HG03196 (cell line): Measurements from ENCODE around the gene SYT1.
"Not testable (repeated sequence)": the region's sequence is repeated elsewhere in the genome, so short reads cannot be mapped to it uniquely, and the experiment has no call there.

ENCODE experiments used
- ATAC-seq: cut with Tn5 transposase; IDR thresholded peaks from one replicate; pipeline ENCODE4 v1.9.1; 2021; ENCODE audit not compliant: unreplicated experiment

The SYT1 gene

DNA sequence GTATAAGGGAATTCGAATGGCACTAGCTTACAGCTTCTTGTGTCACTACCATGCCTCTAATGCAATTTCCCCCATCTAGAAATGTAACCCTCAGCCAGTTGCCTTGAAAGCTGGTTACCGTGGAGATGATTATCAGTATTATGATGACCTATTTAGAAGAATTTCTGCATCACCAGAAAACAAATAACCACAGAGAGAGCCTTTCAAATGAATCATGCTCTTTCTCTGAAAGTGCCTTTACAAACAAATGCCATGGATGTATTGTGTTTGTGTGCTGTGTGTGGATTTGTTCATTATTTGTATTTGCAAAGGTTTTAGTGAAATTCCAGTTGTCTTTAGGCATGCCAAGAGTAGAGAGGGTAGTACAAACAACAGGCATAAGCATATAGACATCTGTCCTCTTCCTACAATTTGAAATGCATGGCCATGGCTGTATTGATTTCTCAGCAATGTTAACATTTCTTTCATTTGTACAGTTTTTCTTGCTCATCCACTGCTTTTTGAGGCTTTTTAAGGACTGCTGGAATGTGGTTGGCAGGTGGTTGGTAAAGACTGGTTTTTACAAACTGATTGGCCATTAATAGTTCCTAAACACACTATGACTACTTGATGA is 559.6 kb downstream of the SYT1 start:
- no peak for ATAC-seq

DNA sequence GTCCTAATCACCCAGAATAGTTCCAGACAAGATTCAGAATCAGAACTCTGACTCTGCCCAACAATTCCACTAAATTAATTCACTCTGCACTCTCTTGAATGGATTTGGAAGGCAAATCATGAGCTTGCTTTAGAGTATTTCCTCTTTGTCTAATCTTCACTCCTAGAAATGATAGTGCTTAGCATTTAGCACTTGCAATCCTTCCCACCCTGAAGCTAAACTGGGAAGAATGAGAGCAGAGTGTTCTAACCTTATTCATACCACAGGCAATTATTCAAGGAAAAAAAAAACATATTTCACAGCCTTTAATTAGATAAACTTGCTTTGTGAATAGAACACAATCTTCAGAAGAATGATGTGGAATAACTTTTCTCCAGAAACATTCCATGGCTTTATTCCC is 561.5 kb downstream of the SYT1 start:
- ATAC-seq, result no peak

DNA sequence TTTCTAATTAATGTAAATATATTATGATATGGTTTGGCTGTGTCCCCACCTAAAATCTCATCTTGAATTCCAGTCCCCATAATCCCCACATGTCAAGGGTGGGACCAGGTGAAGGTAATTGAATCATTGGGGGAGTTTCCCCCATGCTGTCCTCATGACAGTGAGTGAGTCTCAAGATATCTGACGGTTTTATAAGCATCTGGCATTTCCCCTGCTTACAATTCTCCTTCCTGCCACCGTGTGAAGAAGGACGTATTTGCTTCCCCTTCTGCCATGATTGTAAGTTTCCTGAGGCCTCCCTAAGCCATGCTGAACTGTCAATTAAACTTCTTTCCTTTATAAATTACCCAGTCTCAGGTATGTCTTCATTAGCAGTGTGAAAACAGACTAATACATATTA is 562.2 kb downstream of the SYT1 start:
- ATAC-seq, result not testable (repeated sequence)

DNA sequence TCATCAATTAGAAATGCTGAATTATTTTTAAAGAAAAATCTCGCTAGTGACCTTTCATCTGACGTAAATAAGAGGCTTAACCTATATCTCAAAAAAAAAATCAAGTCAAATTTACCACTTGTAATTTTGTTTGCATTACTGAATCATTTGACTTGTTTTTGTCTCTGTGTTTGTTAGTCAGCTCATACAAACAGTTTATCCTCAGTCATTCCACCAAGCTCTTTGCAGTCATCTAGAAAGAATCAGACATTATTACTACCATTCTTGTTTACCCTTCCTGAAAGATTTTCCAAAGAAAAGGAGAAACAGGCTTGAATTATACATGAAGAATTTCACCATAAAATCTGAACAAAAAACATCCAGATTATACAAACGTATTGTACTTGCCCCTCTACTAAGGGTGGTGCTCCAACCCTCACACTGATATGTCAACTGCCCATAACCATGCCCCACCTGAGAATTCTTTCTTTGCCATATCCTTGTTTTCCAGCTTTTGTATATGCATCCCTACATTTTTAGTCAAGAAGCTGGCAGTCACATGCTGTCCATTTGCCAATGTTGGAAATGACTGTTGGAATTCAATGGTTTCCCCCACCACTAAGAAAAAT is 569.0 kb downstream of the SYT1 start:
- no peak for ATAC-seq

DNA sequence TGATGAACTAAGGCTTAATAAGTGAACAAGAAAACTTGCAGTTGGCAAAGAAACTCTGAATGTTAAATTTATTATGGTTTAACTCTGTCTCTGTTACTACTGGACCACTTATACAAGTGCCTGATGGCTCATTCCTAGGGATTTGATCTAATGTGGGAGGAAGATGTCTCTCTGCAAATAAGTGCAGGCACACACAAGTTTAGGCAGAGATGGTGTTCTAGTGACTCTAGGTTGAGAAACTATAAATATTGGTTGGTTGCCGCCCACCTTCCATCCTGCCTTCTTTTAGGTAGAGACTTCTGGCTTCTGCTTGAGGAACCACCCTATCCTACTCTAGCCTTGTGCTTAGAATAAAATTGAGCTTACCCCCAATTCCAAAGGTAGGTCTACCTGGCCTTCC is 570.0 kb downstream of the SYT1 start:
- ATAC-seq, result no peak

DNA sequence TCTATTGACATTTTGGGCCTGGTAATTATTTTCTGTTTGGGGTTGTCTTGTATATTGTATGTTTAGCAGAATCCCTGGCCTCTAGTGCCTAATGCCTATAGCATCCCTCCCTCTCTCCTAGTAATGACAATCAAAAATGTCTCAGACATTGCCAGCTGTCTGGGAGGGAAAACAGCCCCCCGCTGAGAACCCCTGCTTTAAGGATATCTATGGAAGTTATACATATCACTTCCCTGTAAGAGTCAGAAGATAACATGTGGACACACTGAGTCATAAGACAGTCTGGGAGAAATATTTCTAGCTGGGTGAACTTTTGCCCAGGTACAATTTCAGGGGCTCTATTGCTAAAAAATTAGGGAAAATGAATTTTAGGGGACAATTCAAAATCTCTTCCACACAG is 571.2 kb downstream of the SYT1 start:
- no peak for ATAC-seq

DNA sequence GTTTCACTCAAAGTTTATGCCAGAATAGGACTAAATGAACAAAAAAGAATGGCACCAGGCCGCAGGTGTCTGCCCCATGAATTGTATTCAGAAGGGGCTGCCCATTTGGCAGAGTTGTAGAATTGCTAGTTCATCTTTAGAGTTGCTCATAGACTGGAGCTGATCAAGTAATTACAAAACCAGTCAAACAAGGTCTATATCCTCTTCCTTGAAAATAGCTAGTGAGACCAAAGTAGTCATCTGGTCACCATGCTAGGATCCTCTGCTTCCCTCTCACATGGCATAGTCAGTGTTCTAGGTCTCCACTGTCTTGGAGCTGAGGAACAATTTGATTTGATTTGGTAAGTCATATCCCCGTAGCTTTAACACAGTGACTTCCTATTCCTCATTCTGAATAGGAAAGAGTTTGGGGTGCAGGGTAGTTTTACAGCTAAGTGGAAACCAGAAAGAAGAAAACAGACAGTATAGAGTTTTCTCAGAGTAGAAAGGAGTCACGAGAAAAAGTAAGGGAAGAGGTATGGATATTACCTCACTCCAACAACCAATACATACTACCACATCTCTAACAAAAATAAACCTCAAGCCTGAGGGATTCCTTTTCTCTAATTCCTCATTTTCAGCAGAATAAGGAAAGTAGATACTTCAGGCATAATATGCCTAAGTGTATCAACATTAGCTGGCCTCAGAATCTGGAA is 574.1 kb downstream of the SYT1 start:
- ATAC-seq, result no peak

DNA sequence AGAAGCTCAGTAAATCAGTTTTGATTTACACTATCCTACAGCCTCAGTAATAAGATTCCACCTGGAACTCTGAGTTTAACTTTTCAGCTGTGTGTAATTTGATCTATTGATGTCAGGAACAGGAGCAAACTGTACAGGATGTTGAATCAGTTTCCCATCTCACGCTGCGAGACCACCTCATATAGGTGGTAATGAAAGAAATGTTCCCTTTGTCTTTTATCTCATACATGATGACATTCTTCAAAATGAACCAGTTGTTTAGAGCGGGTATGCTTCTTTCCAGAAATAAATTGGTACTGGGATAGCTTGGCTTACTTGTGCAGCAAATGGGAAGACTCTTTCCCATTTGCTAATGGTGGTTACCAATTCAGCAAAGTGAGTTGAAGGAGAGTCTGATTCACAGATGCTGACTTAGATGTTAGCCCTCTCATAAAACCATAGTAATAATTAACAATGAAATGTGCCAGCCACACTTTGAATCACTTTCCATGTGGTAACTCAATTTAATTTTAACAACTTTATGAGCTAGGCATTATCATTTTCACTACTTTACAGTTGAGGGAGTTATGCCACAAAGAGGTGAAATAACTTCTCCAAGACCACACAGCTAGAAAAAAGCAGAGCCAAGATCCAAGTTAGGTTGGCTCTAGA is 574.7 kb downstream of the SYT1 start:
- ATAC-seq, result no peak

DNA sequence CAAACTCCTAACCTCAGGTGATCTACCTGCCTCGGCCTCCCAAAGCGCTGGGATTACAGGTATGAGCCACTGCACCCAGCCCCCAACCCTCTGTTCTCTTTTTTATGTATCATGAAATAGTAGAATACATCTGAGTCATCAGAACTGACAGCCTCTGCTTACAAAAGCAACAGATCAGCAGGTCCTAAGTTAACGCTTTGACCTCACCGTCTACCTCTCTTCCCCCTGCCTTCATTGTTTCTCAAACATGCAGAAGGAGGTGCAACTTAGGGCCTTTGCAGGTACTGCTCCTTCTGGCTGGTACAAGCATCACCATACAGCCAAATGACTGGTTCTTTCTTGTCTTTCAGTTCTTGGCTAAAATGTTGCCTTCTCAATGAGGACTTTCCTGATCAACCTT is 577.0 kb downstream of the SYT1 start:
- no peak for ATAC-seq

DNA sequence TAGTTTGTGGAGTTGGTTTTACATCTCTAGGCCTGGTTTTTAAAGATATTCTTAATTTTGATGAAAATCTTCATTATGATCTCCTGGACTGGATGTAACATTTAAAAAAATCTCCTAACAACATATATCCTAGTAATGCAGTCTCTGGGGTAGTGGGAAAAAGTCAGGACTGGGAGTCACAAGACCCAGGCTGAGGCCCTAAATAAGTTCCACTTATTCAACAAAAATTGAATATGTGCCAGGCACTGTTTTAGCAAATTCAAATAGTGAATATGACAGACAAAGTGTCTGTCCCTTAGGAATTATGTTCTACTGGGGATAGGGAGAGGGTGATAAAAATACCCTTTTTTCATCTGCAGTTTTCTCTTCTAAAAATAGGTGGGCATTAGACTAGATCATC is 577.8 kb downstream of the SYT1 start:
- no peak for ATAC-seq

DNA sequence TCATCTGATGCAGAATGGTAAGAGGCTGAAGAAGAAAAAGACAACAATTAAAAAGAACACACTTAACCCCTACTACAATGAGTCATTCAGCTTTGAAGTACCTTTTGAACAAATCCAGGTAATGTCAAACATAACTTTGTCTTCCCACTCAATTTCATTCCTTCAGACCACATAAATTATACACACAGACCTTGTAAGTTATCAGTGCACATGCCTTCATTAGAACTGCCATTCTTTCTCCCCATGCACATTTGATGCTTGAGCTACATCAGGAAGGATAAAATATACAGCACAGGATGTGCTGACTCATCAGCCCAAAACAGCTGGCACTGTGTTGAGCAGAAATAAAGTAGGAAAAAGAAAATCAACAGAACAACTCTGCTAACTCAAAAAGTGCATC is 579.5 kb downstream of the SYT1 start:
- ATAC-seq, result no peak

DNA sequence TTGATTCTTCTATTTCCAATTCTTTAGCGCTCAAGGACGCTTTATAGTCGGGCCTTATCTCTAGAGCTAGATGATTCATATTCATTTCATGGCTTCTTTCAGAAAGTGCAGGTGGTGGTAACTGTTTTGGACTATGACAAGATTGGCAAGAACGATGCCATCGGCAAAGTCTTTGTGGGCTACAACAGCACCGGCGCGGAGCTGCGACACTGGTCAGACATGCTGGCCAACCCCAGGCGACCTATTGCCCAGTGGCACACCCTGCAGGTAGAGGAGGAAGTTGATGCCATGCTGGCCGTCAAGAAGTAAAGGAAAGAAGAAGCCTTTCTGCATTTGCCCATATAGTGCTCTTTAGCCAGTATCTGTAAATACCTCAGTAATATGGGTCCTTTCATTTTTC is 584.2 kb downstream of the SYT1 start:
- no peak for ATAC-seq

DNA sequence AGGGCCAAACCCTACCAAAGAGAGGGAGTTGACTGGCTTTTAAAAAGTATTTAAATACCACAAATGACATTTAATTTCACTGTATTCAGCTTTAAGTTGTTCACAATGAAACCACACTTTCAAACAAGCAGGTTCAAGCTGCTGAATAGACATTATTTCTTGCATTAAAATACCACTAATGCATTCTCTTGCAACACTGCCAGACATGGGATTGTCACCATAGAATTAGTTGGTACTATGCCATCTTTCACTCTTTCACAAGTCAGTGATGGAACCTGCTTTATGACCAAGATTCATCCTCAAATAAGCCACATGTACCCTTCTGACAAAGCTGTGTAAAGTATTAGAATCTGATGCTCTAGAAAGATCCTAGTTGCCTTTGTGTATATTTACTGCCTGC is 586.8 kb downstream of the SYT1 start:
- no peak for ATAC-seq

DNA sequence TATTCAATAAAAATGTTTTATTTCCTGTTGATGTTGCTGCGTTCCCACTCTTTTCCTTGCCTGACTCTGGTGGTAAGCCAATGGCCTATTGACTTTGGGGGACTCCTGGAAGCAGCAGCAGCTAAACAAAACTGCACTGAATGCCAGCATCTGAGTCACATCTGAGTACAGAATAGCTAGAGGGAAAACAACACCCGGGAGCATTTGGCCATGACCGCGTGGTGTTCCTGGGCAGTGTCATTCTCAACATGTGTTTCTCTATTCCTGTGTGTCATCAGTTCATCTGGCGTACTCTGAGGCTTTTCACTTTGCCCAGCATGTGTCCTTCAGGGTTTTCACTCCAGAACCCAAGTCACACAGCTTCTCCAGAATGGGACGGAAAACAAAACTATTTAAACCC is 587.4 kb downstream of the SYT1 start:
- no peak for ATAC-seq

DNA sequence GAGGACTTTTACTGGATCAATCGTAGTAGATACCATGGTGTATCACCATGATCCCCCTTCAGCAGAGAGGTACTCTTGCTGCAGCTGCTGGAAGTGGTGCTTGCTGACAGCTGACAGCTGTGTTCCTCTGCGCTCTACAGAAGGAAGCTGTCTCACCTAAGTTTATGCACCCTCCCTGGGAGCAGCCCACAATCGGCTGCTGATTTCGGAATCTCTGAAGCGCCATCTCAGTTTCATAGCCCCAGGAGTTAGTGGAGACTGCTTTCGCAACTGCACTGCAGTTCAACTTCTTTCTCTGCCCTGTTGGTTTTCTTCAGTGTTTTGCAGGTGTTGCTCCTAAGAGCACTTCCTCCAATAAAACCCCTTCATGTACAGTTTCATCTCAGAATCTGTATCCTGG is 588.3 kb downstream of the SYT1 start:
- ATAC-seq, result no peak

DNA sequence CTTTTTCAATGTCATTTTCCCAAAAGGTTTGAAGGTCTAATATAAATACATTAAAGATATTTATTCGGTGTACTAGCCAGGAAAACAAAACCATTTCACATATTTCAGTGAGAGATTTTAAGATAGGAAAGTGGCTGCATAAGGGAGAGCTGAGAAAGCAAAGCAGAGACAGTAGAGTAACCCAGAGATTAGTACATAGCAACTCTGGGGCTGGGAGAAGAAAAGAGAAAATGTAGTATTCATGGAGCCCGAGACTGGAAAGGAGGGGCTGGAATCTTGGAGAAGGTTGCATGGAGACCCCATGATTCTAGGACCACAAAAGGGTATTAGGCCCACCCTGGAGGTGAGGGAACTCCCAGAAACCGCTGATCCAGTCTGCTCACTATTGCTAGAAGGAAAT is 589.2 kb downstream of the SYT1 start:
- no peak for ATAC-seq

DNA sequence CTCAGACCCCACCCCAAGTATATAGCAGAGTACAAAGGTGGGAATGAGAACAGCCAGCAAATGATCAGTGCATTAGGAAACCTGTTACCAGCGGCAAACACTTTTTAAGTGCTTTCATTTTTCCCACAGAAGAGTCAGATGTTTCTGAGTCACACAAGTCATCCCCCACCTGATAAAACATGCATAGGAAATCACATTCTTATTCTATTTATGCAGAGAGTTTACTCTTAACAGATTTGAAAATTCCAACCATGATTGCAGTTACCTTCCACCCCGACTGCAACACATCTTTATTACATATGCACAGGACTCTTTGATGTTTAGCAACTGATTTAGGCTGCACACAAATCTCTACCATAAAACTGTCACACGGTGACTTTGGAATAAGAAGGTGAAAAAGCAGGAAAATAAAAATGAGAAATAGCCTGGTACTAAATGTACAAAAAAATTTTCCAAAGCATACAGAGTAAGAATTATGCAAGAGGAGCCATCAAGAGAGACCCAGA is 589.8 kb downstream of the SYT1 start:
- no peak for ATAC-seq

DNA sequence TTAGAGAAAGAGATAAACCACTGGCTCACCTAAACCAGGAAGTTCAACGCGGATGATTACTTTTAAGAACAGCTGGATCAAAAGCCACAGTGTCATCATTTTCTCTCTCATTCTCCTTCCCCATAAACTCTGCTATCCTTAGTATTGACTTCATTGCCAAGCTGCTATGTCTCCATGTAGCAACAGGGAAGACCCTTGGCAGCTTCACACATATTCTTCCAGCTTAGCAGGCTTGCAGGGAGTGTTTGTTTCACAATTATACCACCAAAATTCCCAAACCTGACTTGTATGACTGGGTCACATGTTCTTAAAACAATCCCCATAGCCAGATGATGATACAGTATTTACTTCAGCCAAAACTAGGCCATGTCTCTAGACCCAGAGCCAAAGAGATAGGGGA is 590.7 kb downstream of the SYT1 start:
- ATAC-seq, result no peak

DNA sequence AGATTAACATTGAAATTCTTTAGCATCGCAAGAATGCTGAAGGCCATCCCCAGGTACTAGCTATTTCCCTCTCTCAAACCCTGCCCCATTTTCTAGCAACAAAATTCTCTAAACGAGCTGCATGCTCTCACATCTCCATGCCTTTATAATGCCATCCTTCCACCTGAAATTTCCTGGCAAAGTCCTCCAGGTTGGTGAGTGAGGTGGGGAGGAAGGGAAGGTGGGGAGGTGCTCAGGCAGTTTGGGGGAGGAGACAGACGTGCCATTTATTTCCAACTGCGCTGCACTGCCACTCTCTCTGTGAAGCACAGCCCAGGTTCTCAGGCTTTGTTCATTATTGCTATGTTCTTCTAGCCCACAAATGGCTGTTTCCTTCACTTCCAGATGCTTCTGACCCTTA is 617.7 kb downstream of the SYT1 start:
- no peak for ATAC-seq

DNA sequence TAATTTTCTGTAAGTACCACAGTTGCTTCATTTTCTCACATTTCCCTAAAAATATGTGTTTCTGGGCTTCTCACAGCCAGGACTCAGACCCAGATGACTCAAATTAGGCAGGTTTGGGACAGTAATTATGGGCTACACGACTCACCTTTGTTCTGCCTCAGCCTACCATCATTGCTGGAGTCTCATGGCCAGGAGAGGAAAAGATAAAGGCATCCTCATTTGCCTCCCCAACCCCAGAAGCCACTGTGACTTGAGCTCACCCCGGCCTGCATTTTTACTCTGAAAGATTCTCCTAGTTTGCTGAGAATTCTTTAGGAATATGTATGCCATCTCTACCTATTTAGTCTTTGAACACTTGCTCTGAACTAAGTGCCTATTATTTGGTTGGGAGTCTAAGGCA is 618.3 kb downstream of the SYT1 start:
- ATAC-seq, result no peak

DNA sequence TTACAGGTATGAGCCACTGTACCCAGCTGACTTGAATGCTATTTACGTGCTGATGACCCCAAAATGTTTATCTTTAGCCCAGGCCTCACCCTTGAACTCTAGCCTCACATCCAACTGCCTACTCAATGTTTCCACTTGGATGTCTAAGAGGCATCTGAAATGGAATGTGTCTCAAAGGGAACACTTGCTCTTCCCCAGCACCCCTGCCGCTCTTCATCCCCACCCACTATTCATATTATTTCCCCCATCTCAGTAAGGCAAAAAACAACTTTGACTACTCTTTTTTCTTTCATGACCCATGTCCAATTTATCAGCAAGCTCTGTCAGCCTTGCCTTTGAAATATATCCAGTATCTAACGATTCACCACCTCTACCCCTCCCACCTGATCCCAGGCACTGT is 621.6 kb downstream of the SYT1 start:
- ATAC-seq, result no peak
